GM10847 (cell line): ENCODE measurements around the gene ADSS2.

Experiments used
- POLR2A ChIP-seq: IDR thresholded peaks from 2 replicates; pipeline ENCODE4 v1.6.1; 2011; ENCODE audit not compliant: insufficient read length; ENCODE audit errors: extremely low read depth

ADSS2 gene

DNA sequence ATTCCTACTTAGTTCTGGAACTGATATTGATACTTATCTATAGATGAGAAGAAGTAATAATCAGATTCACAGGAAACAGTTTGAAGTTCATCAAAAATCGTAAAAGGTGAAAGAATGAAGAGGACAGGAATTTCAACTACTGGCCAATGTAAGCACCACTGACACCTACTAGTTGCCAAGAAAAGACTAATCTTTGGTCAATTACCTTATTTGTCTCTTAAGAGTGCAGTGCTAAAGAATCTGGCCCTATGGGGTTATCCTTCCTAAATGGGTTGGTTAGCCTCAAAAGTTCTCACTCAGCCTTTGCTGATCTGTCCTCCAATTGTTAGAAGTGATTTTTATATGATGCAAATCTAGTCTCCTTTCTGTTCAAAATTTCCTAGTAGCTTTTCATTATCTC lies 29.5 kb downstream of the ADSS2 start:
- TF ChIP-seq POLR2A, result no peak

- no peak for TF ChIP-seq POLR2A
Measured at GRCh38 chr1:244419024-244419423, 32.7 kb downstream of the ADSS2 start.

GRCh38 chr1:244414543-244414942 lies 37.2 kb downstream of the ADSS2 start:
- no peak for TF ChIP-seq POLR2A

DNA sequence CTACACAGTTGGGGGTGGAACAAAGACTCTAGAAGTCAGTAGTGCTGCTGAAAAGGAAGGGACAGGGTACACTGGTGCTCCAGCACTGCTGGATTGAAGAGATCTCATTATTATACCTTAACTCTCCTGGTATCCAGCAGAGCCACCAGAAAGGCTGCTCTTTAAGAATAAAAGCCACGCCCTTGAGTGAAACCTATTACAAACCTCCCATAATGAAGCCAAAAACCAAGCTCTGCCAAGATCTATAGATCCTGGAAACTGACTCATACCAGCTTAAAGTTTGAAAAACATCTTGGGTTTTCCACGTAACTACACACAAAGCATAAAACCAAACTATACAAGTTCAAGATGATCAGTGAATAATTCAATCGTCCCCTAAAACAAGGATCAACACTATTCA lies 38.0 kb downstream of the ADSS2 start:
- no peak for TF ChIP-seq POLR2A

DNA sequence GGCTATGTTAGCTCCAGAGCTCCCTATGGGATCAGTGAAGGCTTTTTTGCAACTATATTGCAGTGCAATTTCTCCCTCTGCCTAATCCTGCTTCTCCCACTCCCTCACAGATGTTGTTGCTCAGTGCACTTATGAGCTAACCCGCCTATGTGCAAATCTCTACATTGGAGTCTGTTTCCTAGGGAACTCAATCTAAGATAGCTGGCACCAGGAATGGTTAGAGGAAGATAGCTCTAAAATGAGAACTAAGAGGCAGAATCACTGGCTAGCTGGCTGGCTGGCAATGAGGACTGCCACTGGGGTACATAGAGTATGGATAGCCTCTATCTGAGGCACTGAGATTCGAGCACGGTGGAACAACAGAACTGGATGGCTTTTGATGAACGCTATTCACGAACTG lies 39.5 kb downstream of the ADSS2 start:
- no peak for TF ChIP-seq POLR2A

DNA sequence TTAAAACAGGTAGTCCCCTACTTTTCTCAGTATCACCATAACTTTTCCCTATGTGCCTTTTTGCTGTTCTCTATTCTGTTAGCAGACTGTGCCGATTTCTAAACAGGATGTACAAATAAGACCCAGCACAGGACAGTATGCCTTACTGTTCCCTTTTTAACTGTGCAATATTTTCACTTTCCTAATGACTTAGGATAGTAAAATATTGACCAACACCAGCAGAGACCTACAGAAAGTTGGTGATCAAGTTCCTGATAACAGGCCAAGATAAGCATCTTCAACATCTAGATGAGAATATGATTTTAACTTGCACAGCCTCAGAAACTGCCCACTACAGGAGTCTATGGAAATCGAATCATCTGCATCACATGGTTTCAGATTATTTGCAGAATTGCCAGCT lies 42.0 kb downstream of the ADSS2 start:
- TF ChIP-seq POLR2A, result no peak

DNA sequence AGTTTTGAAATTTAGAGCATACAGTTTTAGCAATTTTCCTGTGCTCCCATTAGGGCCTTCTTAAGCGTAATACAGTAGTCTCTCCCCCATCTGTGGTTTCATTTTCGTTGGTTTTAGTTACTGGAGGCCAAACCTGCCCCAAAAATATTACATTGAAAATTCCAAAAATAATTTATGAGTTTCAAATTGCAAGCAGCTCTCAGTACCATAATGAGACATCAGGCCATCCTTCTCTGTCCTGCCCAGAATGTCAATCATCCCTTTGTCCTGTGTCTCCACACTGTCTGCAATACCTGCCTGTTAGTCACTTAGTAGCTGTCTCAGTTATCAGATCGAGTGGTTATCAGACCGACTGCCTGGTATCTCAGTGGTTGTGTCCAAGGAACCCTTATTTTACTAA lies 45.4 kb downstream of the ADSS2 start:
- no peak for TF ChIP-seq POLR2A

GRCh38 chr1:244405856-244406255 lies 45.9 kb downstream of the ADSS2 start:
- no peak for TF ChIP-seq POLR2A

DNA sequence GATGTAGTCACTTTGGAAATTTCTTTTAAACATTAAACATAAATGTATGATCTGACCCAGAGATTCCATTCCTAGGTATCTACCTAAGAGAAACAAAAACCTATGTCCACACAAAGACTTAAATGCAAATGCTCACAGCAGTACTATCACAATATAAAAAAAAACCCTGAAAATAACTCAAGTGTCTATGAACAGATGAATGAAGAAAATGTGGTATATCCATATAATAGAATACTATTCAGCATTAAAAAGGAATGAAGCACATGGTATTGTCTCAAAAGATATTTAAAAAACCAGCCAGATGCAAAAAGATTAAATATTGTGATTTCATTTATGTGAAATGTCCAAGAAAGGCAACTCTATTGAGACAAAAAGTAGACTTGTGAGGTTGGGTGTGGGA lies 48.3 kb downstream of the ADSS2 start:
- TF ChIP-seq POLR2A, result no peak

GRCh38 chr1:244400974-244401373 lies 50.7 kb downstream of the ADSS2 start:
- TF ChIP-seq POLR2A, result no peak

- no peak for TF ChIP-seq POLR2A
Measured at GRCh38 chr1:244397131-244397530, 54.6 kb downstream of the ADSS2 start.

DNA sequence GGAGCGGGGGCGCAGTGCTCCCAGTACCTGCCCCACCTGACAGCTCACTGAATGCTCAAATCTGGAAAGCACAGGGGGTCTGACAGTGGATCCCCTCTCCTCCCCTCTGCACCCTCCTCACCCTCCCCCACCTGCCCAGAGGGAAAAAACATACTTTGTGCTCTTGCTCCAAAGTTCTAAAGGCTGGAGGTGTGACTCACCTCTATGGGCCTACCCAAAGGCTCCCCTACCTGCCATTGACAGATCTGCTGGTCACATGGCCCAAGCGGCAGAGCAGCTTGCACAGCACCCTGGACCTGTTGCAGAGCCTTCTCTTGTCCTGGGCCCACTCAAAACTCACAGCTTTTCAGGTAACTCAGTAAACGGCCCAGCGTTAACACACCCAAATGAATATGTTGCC lies 55.7 kb downstream of the ADSS2 start:
- no peak for TF ChIP-seq POLR2A

DNA sequence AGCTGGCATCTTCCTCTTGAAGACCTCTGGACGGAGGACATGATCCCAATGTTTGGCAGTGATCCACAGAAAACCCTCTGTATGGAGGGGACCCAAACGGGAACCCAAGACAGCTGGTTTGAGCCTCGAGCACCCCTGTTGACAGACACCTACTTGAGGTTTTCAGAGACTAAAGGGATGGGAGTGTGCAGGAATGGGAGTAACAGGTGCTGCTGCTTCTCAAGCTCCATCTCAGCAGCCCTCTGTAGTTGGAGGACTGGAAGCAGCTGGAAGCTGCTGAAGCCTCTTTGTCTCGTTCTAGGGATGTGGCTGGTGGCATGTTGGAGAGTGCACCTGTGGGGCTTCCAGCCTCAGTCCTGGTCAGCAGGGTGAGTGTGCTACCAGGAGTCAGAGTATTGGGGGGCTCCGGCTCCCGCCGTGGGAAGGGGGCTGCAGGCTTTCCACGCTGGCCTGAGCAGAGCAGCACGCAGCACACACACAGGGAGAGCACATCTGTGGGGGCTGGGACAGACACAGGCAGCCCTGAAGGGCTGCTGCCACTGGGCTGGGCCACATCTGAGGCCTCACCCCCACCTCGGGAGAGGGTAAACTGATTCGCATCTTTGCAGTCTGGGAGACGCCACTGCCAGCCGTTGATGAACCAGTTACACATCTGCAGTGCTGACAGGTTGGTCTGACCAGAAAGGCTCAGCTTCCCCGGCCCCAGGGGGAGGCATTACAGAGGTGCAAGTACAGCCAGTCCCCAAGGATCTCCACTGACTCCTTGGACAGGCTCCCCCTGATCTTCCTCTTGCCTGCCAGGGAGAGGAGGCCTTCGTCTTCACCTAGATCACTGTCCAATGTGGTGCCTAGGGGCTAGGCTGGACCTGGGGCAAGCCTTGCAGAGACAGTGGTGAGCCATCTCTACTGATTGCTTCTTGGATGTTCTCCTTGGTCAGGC lies 56.6 kb downstream of the ADSS2 start:
- TF ChIP-seq POLR2A, result no peak

DNA sequence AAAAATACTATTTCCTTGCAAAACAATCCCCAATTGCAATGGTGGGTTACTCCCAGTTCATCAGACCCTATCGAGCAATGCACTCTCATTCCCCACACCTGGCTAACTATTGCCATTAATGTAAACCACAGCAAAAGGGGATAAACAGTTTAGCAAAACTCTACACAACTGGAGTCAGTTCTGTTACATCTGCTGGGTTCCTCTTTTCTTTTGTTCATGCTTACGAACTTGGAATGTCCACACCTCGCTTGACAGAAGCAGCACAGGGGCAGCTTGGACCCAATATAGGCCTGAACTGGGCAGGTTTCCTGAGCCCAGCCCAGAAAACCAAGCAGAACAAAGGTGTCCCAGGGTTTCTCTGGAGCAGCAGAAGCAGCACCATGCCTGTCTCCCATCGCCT lies 57.4 kb downstream of the ADSS2 start:
- no peak for TF ChIP-seq POLR2A

GRCh38 chr1:244393604-244394176 lies 58.0 kb downstream of the ADSS2 start:
- TF ChIP-seq POLR2A, result no peak

GRCh38 chr1:244391761-244392160 lies 59.9 kb downstream of the ADSS2 start:
- no peak for TF ChIP-seq POLR2A

GRCh38 chr1:244388961-244389360 lies 62.7 kb downstream of the ADSS2 start:
- TF ChIP-seq POLR2A, result no peak
